ENCODE data around the gene UBQLN3.

UBQLN3 gene

GRCh38 chr11:5500393-5500801 lies 9.4 kb downstream of the UBQLN3 start:
- no peak for DNase-seq
- H3K9me3 ChIP-seq (ENCODE audit: insufficient read depth, low read length, severe bottlenecking), result no peaks in the 10 kb centered on the region
- TF ChIP-seq, protein P1, sequence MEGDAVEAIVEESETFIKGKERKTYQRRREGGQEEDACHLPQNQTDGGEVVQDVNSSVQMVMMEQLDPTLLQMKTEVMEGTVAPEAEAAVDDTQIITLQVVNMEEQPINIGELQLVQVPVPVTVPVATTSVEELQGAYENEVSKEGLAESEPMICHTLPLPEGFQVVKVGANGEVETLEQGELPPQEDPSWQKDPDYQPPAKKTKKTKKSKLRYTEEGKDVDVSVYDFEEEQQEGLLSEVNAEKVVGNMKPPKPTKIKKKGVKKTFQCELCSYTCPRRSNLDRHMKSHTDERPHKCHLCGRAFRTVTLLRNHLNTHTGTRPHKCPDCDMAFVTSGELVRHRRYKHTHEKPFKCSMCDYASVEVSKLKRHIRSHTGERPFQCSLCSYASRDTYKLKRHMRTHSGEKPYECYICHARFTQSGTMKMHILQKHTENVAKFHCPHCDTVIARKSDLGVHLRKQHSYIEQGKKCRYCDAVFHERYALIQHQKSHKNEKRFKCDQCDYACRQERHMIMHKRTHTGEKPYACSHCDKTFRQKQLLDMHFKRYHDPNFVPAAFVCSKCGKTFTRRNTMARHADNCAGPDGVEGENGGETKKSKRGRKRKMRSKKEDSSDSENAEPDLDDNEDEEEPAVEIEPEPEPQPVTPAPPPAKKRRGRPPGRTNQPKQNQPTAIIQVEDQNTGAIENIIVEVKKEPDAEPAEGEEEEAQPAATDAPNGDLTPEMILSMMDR (IDR thresholded peaks at IDR 0.05; ENCODE audit: borderline replicate concordance, extremely low read depth, low read length, poor library complexity, severe bottlenecking), result no peak
- TF ChIP-seq EZH2 (IDR thresholded peaks at IDR 0.05; ENCODE audit: borderline replicate concordance, low read depth, low read length, severe bottlenecking), result no peak
- H3K36me3 ChIP-seq (ENCODE audit: insufficient read depth, low read length), result no peaks in the 10 kb centered on the region
- no peak overlapping the region for H3K4me2 ChIP-seq (ENCODE audit: insufficient read depth, low read length)
- peaks cover 11% of the 10 kb centered on the region for H3K27me3 ChIP-seq (ENCODE audit: insufficient read depth, low read length, poor library complexity)
- H3K4me3 ChIP-seq (ENCODE audit: low read depth in 1 of 2, low read length in 2 of 2), result no peak overlapping the region
- H3K9ac ChIP-seq (ENCODE audit: low read depth, low read length), result no peak overlapping the region
- no peaks in the 10 kb centered on the region for H4K20me1 ChIP-seq (ENCODE audit: insufficient read depth, low read length)
- H3K4me1 ChIP-seq (ENCODE audit: insufficient read depth, low read length), result no peaks in the 10 kb centered on the region
- ATAC-seq (ENCODE audit: insufficient read depth, low read depth), result no peak
- H3K79me2 ChIP-seq (ENCODE audit: insufficient read depth, low read length), result no peaks in the 10 kb centered on the region
- no peak overlapping the region for H2AFZ ChIP-seq (ENCODE audit: low read depth, low read length)
- H3K27ac ChIP-seq (ENCODE audit: low read length), result no peak overlapping the region

DNA sequence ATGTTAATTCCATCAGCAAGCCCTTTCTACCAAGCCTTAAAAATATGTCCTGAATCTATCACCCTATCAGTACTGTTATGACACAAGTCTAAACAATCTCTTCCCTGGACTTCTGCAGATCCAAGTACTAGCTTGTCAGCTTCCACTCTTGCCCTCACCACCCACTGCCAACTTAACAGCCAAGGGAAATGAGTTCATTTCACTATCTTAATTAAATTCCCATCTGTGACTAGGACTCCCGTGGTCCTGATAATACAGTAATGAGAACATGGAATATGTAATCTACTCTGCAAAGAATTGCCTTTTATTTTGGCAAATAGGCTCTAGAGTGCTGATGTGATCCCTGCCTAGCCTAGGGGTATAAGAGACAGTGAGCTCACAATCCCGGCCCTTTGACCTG lies 10.1 kb downstream of the UBQLN3 start:
- ATAC-seq (ENCODE audit: insufficient read depth, low read depth) (no peak), DNase-seq (no peak)
- Histone ChIP-seq H3K27ac (ENCODE audit: low read length) (no peak overlapping the region), H3K4me3 (ENCODE audit: low read depth in 1 of 2, low read length in 2 of 2) (no peak overlapping the region), H3K79me2 (ENCODE audit: insufficient read depth, low read length) (no peaks in the 10 kb centered on the region), H3K9ac (ENCODE audit: low read depth, low read length) (no peak overlapping the region), H3K4me2 (ENCODE audit: insufficient read depth, low read length) (no peak overlapping the region), H3K36me3 (ENCODE audit: insufficient read depth, low read length) (no peaks in the 10 kb centered on the region), H4K20me1 (ENCODE audit: insufficient read depth, low read length) (no peaks in the 10 kb centered on the region), H2AFZ (ENCODE audit: low read depth, low read length) (no peak overlapping the region), H3K9me3 (ENCODE audit: insufficient read depth, low read length, severe bottlenecking) (no peaks in the 10 kb centered on the region), H3K4me1 (ENCODE audit: insufficient read depth, low read length) (no peaks in the 10 kb centered on the region), H3K27me3 (ENCODE audit: insufficient read depth, low read length, poor library complexity) (peaks cover 11% of the 10 kb centered on the region)
- TF ChIP-seq EZH2 (IDR thresholded peaks at IDR 0.05; ENCODE audit: borderline replicate concordance, low read depth, low read length, severe bottlenecking), result no peak
- TF ChIP-seq, protein P1 (IDR thresholded peaks at IDR 0.05; ENCODE audit: borderline replicate concordance, extremely low read depth, low read length, poor library complexity, severe bottlenecking), result no peak

DNA sequence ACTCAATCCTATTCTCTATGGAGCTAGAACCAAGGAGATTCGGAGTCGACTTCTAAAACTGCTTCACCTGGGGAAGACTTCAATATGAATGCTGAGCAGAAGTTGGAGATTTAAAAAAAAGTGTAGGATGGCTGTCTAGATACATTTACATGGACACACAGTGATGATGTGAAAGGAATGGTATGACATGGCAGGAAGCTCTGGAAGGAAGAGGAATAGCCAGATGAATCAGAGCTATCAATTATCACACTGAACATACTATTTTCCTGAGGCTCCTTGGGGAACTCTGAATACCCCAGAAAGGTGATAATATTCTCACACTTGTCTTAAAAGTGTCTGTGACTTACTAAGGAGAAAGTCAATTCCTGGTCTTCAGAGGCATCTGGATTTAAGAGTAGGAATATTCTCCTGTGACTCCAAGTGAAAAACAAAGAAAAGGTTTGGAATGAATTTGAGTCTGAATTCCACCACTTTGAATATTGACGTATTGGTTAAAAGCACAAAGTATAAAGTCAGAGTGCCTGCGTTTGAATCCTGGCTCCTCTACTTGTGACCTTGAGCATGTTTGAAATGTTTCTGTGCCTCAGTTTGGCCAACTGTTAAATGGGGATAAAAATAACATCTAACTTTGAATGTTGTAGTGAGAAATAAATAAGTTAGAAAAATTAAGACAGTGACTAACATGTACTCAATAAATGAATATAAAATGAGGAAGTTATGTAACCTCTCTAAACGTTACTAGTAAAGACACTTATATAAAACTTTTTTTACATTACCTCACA lies 20.0 kb downstream of the UBQLN3 start:
- Histone ChIP-seq H3K4me2 (ENCODE audit: insufficient read depth, low read length) (no peak overlapping the region), H3K4me1 (ENCODE audit: insufficient read depth, low read length) (no peaks in the 10 kb centered on the region), H3K9ac (ENCODE audit: low read depth, low read length) (no peak overlapping the region), H3K27ac (ENCODE audit: low read length) (no peak overlapping the region), H3K9me3 (ENCODE audit: insufficient read depth, low read length, severe bottlenecking) (no peaks in the 10 kb centered on the region), H2AFZ (ENCODE audit: low read depth, low read length) (no peak overlapping the region), H3K4me3 (ENCODE audit: low read depth in 1 of 2, low read length in 2 of 2) (no peak overlapping the region), H3K36me3 (ENCODE audit: insufficient read depth, low read length) (no peaks in the 10 kb centered on the region), H4K20me1 (ENCODE audit: insufficient read depth, low read length) (no peaks in the 10 kb centered on the region), H3K27me3 (ENCODE audit: insufficient read depth, low read length, poor library complexity) (peaks cover 3% of the 10 kb centered on the region), H3K79me2 (ENCODE audit: insufficient read depth, low read length) (no peaks in the 10 kb centered on the region)
- TF ChIP-seq, protein P1 (IDR thresholded peaks at IDR 0.05; ENCODE audit: borderline replicate concordance, extremely low read depth, low read length, poor library complexity, severe bottlenecking), result no peak
- no peak for TF ChIP-seq EZH2 (IDR thresholded peaks at IDR 0.05; ENCODE audit: borderline replicate concordance, low read depth, low read length, severe bottlenecking)
- no peak for DNase-seq
- no peak for ATAC-seq (ENCODE audit: insufficient read depth, low read depth)
